GM23338 (cell line): ENCODE results near the gene DUSP1. TPM values are rescaled to one million over a fixed set of nuclear protein-coding genes. Genes with fewer than 3 reads are reported as not detected.

Experiments used
- ATAC-seq: fragments of 200-7000 bp; cut with Tn5 transposase; 3 replicates; pipeline ENCODE4 v1.9.1; 2020
- DNase-seq: peaks from one replicate; pipeline ENCODE4 v3.0.0-alpha.2; 2015; ENCODE audit warnings: low spot score
- H2AFZ ChIP-seq: fragments of 200-600 bp; sonication (generic); 2 replicates; pipeline ENCODE4 v1.8.0; 2016; ENCODE audit warnings: antibody characterized with exemption, mild to moderate bottlenecking, moderate library complexity
- H3F3A ChIP-seq: fragments of 200-600 bp; sonication (generic); replicated peaks from 2 replicates; pipeline ENCODE4 v1.8.0; 2017; ENCODE audit warnings: antibody characterized with exemption, mixed run types, low read depth
- H3K27ac ChIP-seq: fragments of 200-600 bp; sonication (generic); 2 replicates; pipeline ENCODE4 v1.6.1; 2016; ENCODE audit warnings: low read depth
- H3K27me3 ChIP-seq: fragments of 200-600 bp; sonication (generic); 2 replicates; pipeline ENCODE4 v1.8.0; 2016; ENCODE audit warnings: mild to moderate bottlenecking, mixed run types, moderate library complexity; ENCODE audit not compliant: insufficient read depth
- H3K36me3 ChIP-seq: fragments of 200-600 bp; sonication (generic); 2 replicates; pipeline ENCODE4 v1.8.0; 2016; ENCODE audit warnings: mild to moderate bottlenecking; ENCODE audit not compliant: insufficient read depth
- H3K4me1 ChIP-seq: fragments of 200-600 bp; sonication (generic); 2 replicates; pipeline ENCODE4 v1.8.0; 2016; ENCODE audit warnings: mild to moderate bottlenecking, moderate library complexity; ENCODE audit not compliant: insufficient read depth
- H3K4me2 ChIP-seq: fragments of 200-600 bp; sonication (generic); 2 replicates; pipeline ENCODE4 v1.7.1; 2017; ENCODE audit warnings: mixed run types
- H3K4me3 ChIP-seq: fragments of 200-600 bp; sonication (generic); 2 replicates; pipeline ENCODE4 v1.6.1; 2016; ENCODE audit warnings: mixed run types
- H3K79me2 ChIP-seq: fragments of 200-600 bp; sonication (generic); replicated peaks from 2 replicates; pipeline ENCODE4 v1.8.0; 2017; ENCODE audit warnings: mild to moderate bottlenecking; ENCODE audit not compliant: insufficient read depth
- H3K9me2 ChIP-seq: fragments of 200-600 bp; sonication (generic); 2 replicates; pipeline ENCODE4 v1.8.0; 2017; ENCODE audit not compliant: insufficient read depth
- H4K20me1 ChIP-seq: fragments of 200-600 bp; sonication (generic); replicated peaks from 2 replicates; pipeline ENCODE4 v1.8.0; 2017; ENCODE audit warnings: mild to moderate bottlenecking; ENCODE audit not compliant: insufficient read depth
- H3K27ac Mint-ChIP-seq: 2 replicates; pipeline ENCODE4 v1.8.0; 2020; ENCODE audit warnings: inconsistent platforms, mild to moderate bottlenecking, moderate library complexity, mixed read lengths
- H3K27me3 Mint-ChIP-seq: 3 replicates; pipeline ENCODE4 v1.8.0; 2022; ENCODE audit warnings: low read depth, mild to moderate bottlenecking, moderate library complexity, mixed read lengths, inconsistent platforms; ENCODE audit not compliant: insufficient read depth, poor library complexity
- H3K36me3 Mint-ChIP-seq: 3 replicates; pipeline ENCODE4 v1.8.0; 2021; ENCODE audit warnings: low read depth, mild to moderate bottlenecking, inconsistent platforms, moderate library complexity, mixed read lengths
- H3K4me1 Mint-ChIP-seq: 3 replicates; pipeline ENCODE4 v1.8.0; 2020; ENCODE audit warnings: mild to moderate bottlenecking, inconsistent platforms, mixed read lengths
- H3K4me3 Mint-ChIP-seq: 3 replicates; pipeline ENCODE4 v1.8.0; 2021; ENCODE audit warnings: moderate library complexity, mild to moderate bottlenecking, inconsistent platforms, mixed read lengths
- H3K9me3 Mint-ChIP-seq: 3 replicates; pipeline ENCODE4 v1.8.0; 2020; ENCODE audit warnings: moderate library complexity, mild to moderate bottlenecking, inconsistent platforms, mixed read lengths
- EZH2phosphoT487 ChIP-seq: fragments of 200-600 bp; sonication (generic); IDR thresholded peaks from one replicate; pipeline ENCODE4 v1.8.1; 2018; ENCODE audit warnings: antibody characterized with exemption; ENCODE audit not compliant: unreplicated experiment
- JUNB ChIP-seq: IDR thresholded peaks from one replicate; pipeline ENCODE4 v1.6.1; 2016; ENCODE audit warnings: antibody characterized with exemption; ENCODE audit not compliant: unreplicated experiment
- STAT1 ChIP-seq: IDR thresholded peaks from one replicate; pipeline ENCODE4 v1.6.1; 2016; ENCODE audit warnings: antibody characterized with exemption; ENCODE audit not compliant: unreplicated experiment
- polyA plus RNA-seq: library from polyadenylated mRNA; unstranded; fragments of >200 nt; fragmentation: Nextera tagmentation; extraction: Ambion mirVana; gene quantifications from 2 replicates; pipeline ENCODE4 v1.2.1, GENCODE V29; 2016
- total RNA-seq: library from RNA; depleted of rRNA; stranded (reverse); fragments of >200 nt; shearing (Covaris generic); gene quantifications from 2 replicates; pipeline ENCODE4 v1.2.3, GENCODE V29; 2014
- TF ChIP-seq, protein P1 (sequence below): IDR thresholded peaks from one replicate; pipeline ENCODE4 v1.6.1; 2018; ENCODE audit warnings: antibody characterized with exemption; ENCODE audit not compliant: unreplicated experiment
- TF ChIP-seq, protein P2 (sequence below): fragments of 250-450 bp; sonication (Bioruptor Pico); IDR thresholded peaks from 2 replicates; pipeline ENCODE4 v1.5.0; 2020; ENCODE audit warnings: mild to moderate bottlenecking, moderate library complexity

Gene DUSP1
- total and polyA plus RNA-seq, 2 experiments from 2014 or later: 9.7 to 17.2 TPM

DNA sequence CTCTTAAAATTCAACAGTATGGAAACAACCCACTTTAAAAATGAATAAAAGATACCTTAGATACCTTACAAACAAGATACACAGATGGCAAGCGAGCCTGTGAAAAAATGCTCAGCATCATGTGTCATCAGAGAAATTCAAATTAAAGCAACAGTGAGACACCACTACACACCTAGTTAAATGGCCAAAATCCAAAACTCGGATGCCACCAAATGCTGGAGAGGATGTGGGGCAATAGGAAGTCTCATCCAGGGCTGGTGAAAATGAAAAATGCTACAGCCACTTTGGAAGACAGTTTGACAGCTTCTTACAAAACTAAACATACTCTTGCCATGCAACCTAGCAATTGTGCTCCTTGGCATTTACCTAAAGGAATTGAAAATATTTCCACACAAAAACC lies 17.9 kb downstream of the DUSP1 start:
- TF ChIP-seq, protein P1, sequence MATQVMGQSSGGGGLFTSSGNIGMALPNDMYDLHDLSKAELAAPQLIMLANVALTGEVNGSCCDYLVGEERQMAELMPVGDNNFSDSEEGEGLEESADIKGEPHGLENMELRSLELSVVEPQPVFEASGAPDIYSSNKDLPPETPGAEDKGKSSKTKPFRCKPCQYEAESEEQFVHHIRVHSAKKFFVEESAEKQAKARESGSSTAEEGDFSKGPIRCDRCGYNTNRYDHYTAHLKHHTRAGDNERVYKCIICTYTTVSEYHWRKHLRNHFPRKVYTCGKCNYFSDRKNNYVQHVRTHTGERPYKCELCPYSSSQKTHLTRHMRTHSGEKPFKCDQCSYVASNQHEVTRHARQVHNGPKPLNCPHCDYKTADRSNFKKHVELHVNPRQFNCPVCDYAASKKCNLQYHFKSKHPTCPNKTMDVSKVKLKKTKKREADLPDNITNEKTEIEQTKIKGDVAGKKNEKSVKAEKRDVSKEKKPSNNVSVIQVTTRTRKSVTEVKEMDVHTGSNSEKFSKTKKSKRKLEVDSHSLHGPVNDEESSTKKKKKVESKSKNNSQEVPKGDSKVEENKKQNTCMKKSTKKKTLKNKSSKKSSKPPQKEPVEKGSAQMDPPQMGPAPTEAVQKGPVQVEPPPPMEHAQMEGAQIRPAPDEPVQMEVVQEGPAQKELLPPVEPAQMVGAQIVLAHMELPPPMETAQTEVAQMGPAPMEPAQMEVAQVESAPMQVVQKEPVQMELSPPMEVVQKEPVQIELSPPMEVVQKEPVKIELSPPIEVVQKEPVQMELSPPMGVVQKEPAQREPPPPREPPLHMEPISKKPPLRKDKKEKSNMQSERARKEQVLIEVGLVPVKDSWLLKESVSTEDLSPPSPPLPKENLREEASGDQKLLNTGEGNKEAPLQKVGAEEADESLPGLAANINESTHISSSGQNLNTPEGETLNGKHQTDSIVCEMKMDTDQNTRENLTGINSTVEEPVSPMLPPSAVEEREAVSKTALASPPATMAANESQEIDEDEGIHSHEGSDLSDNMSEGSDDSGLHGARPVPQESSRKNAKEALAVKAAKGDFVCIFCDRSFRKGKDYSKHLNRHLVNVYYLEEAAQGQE: no peak
- no peak for TF ChIP-seq EZH2phosphoT487
- TF ChIP-seq JUNB: no peak
- TF ChIP-seq, protein P2, sequence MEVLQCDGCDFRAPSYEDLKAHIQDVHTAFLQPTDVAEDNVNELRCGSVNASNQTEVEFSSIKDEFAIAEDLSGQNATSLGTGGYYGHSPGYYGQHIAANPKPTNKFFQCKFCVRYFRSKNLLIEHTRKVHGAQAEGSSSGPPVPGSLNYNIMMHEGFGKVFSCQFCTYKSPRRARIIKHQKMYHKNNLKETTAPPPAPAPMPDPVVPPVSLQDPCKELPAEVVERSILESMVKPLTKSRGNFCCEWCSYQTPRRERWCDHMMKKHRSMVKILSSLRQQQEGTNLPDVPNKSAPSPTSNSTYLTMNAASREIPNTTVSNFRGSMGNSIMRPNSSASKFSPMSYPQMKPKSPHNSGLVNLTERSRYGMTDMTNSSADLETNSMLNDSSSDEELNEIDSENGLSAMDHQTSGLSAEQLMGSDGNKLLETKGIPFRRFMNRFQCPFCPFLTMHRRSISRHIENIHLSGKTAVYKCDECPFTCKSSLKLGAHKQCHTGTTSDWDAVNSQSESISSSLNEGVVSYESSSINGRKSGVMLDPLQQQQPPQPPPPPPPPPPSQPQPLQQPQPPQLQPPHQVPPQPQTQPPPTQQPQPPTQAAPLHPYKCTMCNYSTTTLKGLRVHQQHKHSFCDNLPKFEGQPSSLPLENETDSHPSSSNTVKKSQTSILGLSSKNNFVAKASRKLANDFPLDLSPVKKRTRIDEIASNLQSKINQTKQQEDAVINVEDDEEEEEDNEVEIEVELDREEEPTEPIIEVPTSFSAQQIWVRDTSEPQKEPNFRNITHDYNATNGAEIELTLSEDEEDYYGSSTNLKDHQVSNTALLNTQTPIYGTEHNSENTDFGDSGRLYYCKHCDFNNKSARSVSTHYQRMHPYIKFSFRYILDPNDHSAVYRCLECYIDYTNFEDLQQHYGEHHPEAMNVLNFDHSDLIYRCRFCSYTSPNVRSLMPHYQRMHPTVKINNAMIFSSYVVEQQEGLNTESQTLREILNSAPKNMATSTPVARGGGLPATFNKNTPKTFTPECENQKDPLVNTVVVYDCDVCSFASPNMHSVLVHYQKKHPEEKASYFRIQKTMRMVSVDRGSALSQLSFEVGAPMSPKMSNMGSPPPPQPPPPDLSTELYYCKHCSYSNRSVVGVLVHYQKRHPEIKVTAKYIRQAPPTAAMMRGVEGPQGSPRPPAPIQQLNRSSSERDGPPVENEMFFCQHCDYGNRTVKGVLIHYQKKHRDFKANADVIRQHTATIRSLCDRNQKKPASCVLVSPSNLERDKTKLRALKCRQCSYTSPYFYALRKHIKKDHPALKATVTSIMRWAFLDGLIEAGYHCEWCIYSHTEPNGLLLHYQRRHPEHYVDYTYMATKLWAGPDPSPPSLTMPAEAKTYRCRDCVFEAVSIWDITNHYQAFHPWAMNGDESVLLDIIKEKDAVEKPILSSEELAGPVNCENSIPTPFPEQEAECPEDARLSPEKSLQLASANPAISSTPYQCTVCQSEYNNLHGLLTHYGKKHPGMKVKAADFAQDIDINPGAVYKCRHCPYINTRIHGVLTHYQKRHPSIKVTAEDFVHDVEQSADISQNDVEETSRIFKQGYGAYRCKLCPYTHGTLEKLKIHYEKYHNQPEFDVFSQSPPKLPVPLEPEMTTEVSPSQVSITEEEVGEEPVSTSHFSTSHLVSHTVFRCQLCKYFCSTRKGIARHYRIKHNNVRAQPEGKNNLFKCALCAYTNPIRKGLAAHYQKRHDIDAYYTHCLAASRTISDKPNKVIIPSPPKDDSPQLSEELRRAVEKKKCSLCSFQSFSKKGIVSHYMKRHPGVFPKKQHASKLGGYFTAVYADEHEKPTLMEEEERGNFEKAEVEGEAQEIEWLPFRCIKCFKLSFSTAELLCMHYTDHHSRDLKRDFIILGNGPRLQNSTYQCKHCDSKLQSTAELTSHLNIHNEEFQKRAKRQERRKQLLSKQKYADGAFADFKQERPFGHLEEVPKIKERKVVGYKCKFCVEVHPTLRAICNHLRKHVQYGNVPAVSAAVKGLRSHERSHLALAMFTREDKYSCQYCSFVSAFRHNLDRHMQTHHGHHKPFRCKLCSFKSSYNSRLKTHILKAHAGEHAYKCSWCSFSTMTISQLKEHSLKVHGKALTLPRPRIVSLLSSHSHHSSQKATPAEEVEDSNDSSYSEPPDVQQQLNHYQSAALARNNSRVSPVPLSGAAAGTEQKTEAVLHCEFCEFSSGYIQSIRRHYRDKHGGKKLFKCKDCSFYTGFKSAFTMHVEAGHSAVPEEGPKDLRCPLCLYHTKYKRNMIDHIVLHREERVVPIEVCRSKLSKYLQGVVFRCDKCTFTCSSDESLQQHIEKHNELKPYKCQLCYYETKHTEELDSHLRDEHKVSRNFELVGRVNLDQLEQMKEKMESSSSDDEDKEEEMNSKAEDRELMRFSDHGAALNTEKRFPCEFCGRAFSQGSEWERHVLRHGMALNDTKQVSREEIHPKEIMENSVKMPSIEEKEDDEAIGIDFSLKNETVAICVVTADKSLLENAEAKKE (CRISPR knock-in tag): no peak
- TF ChIP-seq STAT1: no peak
- H3K27me3 ChIP-seq: peaks cover 13% of the 10 kb centered on the region
- H3K27ac ChIP-seq: no peak overlapping the region
- H3K27me3 Mint-ChIP-seq: peaks cover 11% of the 10 kb centered on the region
- H2AFZ ChIP-seq: no peak overlapping the region
- peaks cover 2% of the 10 kb centered on the region; the same call in 1 of the 3 replicates for H3K9me3 Mint-ChIP-seq
- H3K27ac Mint-ChIP-seq: no peak overlapping the region
- DNase-seq (no peak), ATAC-seq (no peak)
- H3K36me3 ChIP-seq: no peaks in the 10 kb centered on the region
- peaks cover 10% of the 10 kb centered on the region for H3K4me1 Mint-ChIP-seq
- H3K4me2 ChIP-seq: no peak overlapping the region
- peaks cover 2% of the 10 kb centered on the region for H3K4me1 ChIP-seq
- H4K20me1 ChIP-seq: no peaks in the 10 kb centered on the region
- H3F3A ChIP-seq: peaks cover 9% of the 10 kb centered on the region; the same call in 1 of the 2 replicates
- no peaks in the 10 kb centered on the region for H3K9me2 ChIP-seq
- H3K4me3 ChIP-seq: no peak overlapping the region
- H3K4me3 Mint-ChIP-seq: no peak overlapping the region
- no peaks in the 10 kb centered on the region for H3K36me3 Mint-ChIP-seq
- H3K79me2 ChIP-seq: no peaks in the 10 kb centered on the region
